ENCODE data around the gene ECSCR. TPM values are rescaled to one million over a fixed set of nuclear protein-coding genes. Genes with fewer than 3 reads are reported as not detected.

The ECSCR gene, protein sequence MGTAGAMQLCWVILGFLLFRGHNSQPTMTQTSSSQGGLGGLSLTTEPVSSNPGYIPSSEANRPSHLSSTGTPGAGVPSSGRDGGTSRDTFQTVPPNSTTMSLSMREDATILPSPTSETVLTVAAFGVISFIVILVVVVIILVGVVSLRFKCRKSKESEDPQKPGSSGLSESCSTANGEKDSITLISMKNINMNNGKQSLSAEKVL
- total RNA-seq: 329 and 359 TPM in 2 replicates

DNA sequence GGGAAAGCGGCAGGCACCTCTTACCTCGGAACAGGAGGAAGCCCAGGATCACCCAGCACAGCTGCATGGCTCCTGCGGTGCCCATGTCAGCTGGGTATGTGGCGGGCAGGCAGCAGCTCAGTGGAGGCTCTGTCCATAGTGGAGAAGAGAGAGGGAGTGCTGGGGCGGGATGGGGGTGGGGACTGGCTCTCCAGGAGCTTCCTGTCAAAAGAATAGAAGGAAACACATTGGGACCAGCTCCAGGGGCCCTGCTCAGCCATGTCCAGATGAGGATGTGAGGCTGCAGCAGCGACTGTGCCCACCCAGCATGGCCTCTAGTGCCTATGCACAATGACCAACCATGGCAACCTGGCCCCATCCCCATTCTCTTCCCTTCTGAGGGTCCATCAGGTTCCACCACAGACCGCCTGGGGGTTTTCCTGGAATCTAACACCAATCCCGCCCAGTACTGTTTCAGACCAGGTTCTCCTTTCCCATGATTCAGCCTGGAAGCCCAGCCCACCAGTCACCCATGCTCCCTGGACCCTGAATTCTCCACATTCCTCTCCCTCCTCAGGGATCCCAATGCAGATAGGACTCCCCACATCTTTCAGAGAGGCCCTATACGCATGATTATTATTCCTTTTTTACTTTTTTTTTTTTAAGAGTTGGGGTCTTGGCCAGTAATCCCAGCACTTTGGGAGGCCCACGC, at the start of gene ECSCR:
TSS of gene ECSCR (minus strand) at position 158 of the 691 bp plus-strand sequence. CDS start at position 85, 73 bp downstream.

DNA sequence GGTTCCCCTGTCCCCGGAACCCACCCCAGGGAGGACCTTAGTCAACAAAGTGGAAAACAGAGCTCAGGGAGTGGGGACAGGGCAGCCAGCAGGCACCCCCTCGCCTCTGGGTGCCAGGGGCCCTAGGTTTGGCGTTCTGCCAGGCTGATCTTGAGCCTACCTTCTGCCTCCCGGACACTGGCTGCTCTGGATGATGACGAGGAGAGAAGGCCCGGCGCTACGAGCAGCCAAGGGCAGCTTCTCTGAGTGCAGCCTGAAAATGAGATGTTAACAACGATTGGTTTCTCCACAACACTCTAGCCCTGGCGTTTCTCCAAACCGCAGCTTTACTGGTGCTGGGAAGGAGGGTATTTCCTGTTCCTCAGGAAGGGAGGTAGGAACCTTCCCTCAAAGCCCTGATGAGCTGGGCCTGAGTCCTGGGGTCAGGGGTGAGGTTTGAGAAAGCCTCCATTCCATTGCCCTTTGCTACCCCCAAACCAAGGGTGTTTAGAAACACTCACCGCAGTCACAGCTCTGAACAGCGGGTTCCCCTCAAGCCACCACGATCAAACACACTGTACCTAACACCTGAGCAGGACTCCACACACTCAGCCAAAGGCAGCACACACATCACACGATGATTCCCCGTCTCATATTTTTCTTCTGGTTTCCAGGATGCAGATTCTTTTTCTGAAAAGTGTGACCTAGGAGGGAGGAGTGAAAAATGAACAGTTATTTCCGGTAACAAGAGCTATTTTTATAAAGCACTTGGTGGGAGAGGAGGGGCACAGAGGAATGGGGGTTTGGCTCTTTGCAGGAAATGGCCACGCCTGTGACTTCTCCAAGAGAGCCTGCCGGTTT, 19.7 kb upstream of the ECSCR start, which contains the start of gene STING1:
TSS of gene STING1 (minus strand) at position 709 of the 840 bp plus-strand sequence. CDS start 1,054 bp downstream, outside the sequence.

GRCh38 chr5:139470821-139471300, 8.3 kb upstream of the ECSCR start, which contains the start of gene SMIM33:
TSS of gene SMIM33 (plus strand) at chr5:139471004. CDS start at chr5:139471122, 118 bp downstream.

DNA sequence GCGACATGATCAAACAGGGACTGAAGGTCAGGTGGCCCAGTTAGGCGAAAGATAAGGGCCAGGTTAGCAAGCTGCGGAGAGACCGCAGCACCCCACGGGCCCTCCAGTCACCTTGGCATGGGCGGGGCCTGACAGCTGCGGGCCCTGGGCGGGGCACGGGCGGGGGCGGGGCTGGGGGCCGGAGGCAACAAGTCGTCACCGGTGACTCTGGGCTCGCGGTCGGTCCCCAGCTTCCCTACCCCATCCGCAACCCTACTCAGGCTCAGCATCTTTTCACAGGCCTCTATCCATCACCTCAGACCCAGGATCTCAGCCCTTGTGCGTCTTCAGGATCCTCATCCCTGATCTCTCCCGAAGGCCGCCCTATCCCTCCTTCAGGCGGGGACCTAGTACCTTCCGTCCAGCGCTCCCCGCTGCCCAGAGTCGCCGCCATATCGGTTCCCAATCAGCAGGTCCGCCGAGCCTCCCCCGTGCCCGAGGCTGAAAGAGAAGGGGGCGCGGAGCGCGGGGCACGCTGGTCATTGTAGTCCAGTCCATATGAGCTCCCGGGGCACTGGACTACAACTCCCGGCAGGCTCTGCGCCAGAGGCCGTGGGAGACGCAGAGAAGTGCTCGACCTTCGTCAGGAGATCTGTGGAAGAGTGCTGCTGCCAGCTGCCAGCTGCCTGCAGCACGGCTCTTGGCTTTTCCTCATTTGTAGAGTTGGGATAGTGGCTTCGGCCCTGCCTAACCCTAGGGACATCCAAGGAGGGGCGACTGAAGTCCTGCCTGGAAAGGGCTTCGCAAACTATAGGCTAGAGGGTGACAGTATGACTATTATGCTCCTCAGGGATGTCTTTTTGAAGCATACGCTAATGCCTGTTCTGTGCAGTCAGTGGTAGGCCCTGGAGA, 23.3 kb downstream of the ECSCR start, which contains the start of gene DNAJC18:
TSS of gene DNAJC18 (minus strand) at position 513 of the 891 bp plus-strand sequence. CDS start at position 433, 80 bp downstream.

GRCh38 chr5:139403787-139404483, 58.6 kb downstream of the ECSCR start, which contains the start of gene SPATA24:
TSS of gene SPATA24 (minus strand) at chr5:139404089. CDS start at chr5:139404060, 29 bp downstream.

Small RNA genes lying within 50 kb of the gene (small RNA-seq; reads per million reads assigned to genes)
- not detected for gene RNU5B-4P

Other genes starting within 250 kb of the ECSCR start
- 208 and 306 TPM in 2 replicates for gene MATR3, start 169.0 kb downstream of the ECSCR start, total RNA-seq
- 56.7 and 67.0 TPM in 2 replicates for gene PAIP2, start 120.9 kb downstream of the ECSCR start, total RNA-seq
- gene SLC23A1, start 79.4 kb downstream of the ECSCR start, total RNA-seq: not detected in 2 replicates
- gene MZB1, start 72.8 kb downstream of the ECSCR start, total RNA-seq: 0.19 TPM in 1 of 2 replicates, not detected in the other
- gene PROB1, start 67.6 kb downstream of the ECSCR start, total RNA-seq: 4.6 and 7.2 TPM in 2 replicates
- gene SPATA24, start 58.7 kb downstream of the ECSCR start, total RNA-seq: 4.1 and 6.2 TPM in 2 replicates
- 8.7 and 13.7 TPM in 2 replicates for gene DNAJC18, start 23.2 kb downstream of the ECSCR start, total RNA-seq
- gene SMIM33, start 8.3 kb upstream of the ECSCR start, total RNA-seq: not detected in 2 replicates
- gene STING1, start 20.0 kb upstream of the ECSCR start, total RNA-seq: 56.9 and 67.3 TPM in 2 replicates
- gene UBE2D2, start 98.6 kb upstream of the ECSCR start, total RNA-seq: 76.8 and 92.5 TPM in 2 replicates
- gene CXXC5, start 185.6 kb upstream of the ECSCR start, total RNA-seq: 6.5 and 20.3 TPM in 2 replicates